Measurements from ENCODE around the gene LCK. TPM values are rescaled to one million over a fixed set of nuclear protein-coding genes. Genes with fewer than 3 reads are reported as not detected.

The LCK gene
- polyA plus RNA-seq, 4 donors, result 3.1 to 14.1 (median 4.0) TPM

DNA sequence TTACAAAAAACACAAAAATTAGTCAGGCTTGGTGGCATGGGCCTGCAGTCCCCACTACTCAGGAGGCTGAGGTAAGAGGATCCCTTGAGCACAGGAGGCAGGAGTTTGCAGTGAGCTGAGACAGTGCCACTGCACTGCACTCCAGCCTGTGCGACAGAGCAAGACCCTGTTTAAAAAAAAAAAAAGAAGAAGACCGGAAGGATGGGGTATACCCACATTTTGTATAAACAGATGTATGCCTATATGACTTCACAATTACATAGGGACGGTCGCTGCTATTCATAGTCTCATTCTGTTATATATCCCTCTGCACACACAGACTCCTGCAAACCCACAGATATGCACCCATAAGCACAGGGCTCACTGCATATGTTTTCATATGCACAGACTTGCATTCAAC is 12.7 kb downstream of the LCK start:
- WGBS, 3 donors, result 75 to 93% (median 84%) methylated on average over 4 of the region's 4 CpGs
- H3K27ac ChIP-seq (ENCODE audit: low read depth in 1 of 3, low read length in 2 of 3), result no peak overlapping the region
- H3K4me1 ChIP-seq (ENCODE audit: control insufficient read depth in 3 of 3, insufficient read depth in 2 of 3, low read depth in 1 of 3, low read length in 2 of 3), result no peaks in the 10 kb centered on the region
- H3K36me3 ChIP-seq (ENCODE audit: control insufficient read depth in 3 of 3, insufficient read depth in 2 of 3, low read depth in 1 of 3, low read length in 3 of 3), result no peaks in the 10 kb centered on the region
- H3K9me3 ChIP-seq (ENCODE audit: control insufficient read depth in 2 of 2, insufficient read depth in 1 of 2, low read depth in 1 of 2, low read length in 1 of 2), result no peaks in the 10 kb centered on the region
- DNase-seq, result no peak
- no peaks in the 10 kb centered on the region for H3K27me3 ChIP-seq (ENCODE audit: control insufficient read depth in 3 of 3, insufficient read depth in 3 of 3, low read length in 3 of 3)
- H3K4me3 ChIP-seq (ENCODE audit: low read depth in 1 of 3, low read length in 3 of 3), result no peak overlapping the region
- no peak for FAIRE-seq

GRCh38 chr1:32265846-32266245 is 14.8 kb downstream of the LCK start:
- H3K36me3 ChIP-seq (ENCODE audit: control insufficient read depth in 3 of 3, insufficient read depth in 2 of 3, low read depth in 1 of 3, low read length in 3 of 3), result no peaks in the 10 kb centered on the region
- H3K9me3 ChIP-seq (ENCODE audit: control insufficient read depth in 2 of 2, insufficient read depth in 1 of 2, low read depth in 1 of 2, low read length in 1 of 2), result no peaks in the 10 kb centered on the region
- H3K27me3 ChIP-seq (ENCODE audit: control insufficient read depth in 3 of 3, insufficient read depth in 3 of 3, low read length in 3 of 3), result no peaks in the 10 kb centered on the region
- H3K4me1 ChIP-seq (ENCODE audit: control insufficient read depth in 3 of 3, insufficient read depth in 2 of 3, low read depth in 1 of 3, low read length in 2 of 3), result no peaks in the 10 kb centered on the region
- WGBS, 3 donors, result 94 to 98% (median 95%) methylated on average over 9 of the region's 9 CpGs
- no peak overlapping the region for H3K27ac ChIP-seq (ENCODE audit: low read depth in 1 of 3, low read length in 2 of 3)
- DNase-seq (no peak), FAIRE-seq (no peak)
- no peak overlapping the region for H3K4me3 ChIP-seq (ENCODE audit: low read depth in 1 of 3, low read length in 3 of 3)

DNA sequence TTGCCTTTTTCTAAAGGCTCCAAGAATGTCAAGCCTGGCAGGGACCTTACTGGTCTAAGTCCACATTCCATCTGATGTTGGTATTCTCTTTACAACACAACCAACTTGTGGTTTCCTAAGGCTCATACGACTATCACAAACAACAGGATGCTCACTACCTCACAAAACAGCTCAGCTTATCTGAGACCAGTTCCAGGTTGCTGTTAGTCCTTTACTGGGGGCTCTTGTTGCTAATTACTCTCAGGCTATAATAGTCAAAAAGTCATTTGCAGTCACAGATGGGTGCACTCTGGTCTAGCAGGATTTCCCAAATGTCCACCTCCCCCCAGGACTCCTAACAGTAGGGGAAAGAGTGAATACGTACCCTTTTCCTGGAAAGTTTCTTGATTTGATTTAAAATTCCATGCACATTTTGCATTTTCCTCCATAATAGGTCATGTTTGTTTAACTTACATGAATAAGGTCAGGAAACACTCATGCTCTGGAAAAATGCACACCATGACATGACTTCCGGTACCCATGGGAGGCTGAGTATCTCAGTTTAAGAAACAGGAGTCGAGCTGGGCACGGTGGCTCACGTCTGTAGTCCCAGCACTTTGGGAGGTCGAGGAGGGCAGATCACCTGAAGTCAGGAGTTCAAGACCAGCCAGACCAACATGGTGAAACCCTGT is 16.0 kb downstream of the LCK start:
- Histone ChIP-seq H3K27ac (ENCODE audit: low read depth in 1 of 3, low read length in 2 of 3) (peak overlapping the region in 2 of 3 donors; percentile 53 to 61), H3K27me3 (ENCODE audit: control insufficient read depth in 3 of 3, insufficient read depth in 3 of 3, low read length in 3 of 3) (no peaks in the 10 kb centered on the region), H3K4me3 (ENCODE audit: low read depth in 1 of 3, low read length in 3 of 3) (no peak overlapping the region), H3K4me1 (ENCODE audit: control insufficient read depth in 3 of 3, insufficient read depth in 2 of 3, low read depth in 1 of 3, low read length in 2 of 3) (no peaks in the 10 kb centered on the region), H3K9me3 (ENCODE audit: control insufficient read depth in 2 of 2, insufficient read depth in 1 of 2, low read depth in 1 of 2, low read length in 1 of 2) (no peaks in the 10 kb centered on the region), H3K36me3 (ENCODE audit: control insufficient read depth in 3 of 3, insufficient read depth in 2 of 3, low read depth in 1 of 3, low read length in 3 of 3) (no peaks in the 10 kb centered on the region)
- WGBS, 3 donors, result 49 to 70% (median 66%) methylated on average over 7 of the region's 7 CpGs
- DNase-seq, result peak in 1 of 2 donors; percentile 42
- FAIRE-seq, result no peak

- Histone ChIP-seq H3K4me3 (ENCODE audit: low read depth in 1 of 3, low read length in 3 of 3) (no peak overlapping the region), H3K27me3 (ENCODE audit: control insufficient read depth in 3 of 3, insufficient read depth in 3 of 3, low read length in 3 of 3) (peaks cover 0 to 14% (median 0%) of the 10 kb centered on the region in 3 donors), H3K27ac (ENCODE audit: low read depth in 1 of 3, low read length in 2 of 3) (no peak overlapping the region), H3K4me1 (ENCODE audit: control insufficient read depth in 3 of 3, insufficient read depth in 2 of 3, low read depth in 1 of 3, low read length in 2 of 3) (no peaks in the 10 kb centered on the region), H3K9me3 (ENCODE audit: control insufficient read depth in 2 of 2, insufficient read depth in 1 of 2, low read depth in 1 of 2, low read length in 1 of 2) (no peaks in the 10 kb centered on the region), H3K36me3 (ENCODE audit: control insufficient read depth in 3 of 3, insufficient read depth in 2 of 3, low read depth in 1 of 3, low read length in 3 of 3) (no peaks in the 10 kb centered on the region)
- FAIRE-seq (no peak), DNase-seq (no peak)
These were observed 18.7 kb downstream of the LCK start for GRCh38 chr1:32269744-32270143.

DNA sequence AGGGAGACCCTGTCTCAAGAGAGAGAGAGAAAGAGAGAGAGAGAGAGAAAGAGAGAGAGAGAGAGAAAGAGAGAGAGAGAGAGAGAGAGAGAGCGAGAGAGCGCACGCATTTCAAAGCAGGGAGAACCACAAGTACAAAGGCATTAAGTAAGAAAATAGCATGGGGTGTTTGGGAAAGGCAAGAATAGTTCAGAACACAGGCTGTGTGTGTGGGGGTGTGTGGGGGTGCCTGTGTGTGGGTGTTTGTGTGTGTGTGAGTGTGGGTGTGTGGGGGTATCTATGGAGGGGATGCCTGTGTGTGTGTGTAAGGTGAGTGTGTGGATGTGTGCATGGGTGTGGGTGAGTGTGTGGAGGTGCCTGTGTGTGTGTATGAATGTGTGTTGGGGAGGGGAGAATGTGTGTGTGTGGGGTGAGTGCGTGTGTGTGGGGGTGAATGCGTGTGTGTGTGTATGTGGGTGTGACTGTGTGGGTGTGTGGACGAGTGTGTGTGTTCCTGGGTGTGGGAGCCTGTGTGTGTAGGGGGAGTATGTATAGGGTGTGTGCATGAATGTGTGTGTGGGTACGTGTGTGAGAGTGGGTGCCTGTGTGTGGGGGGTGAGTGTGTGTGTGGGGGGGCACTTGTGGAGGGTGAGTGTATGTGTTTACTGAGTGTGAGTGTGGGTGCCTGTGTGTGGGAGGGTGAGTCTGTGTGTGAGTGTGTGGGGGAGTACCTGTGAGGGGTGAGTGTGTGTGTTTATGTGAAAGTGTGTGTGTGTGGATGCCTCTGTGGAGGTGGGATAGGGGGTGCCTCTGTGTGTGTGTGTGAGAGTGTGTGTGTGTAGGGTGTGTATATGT is 21.7 kb downstream of the LCK start:
- FAIRE-seq (no peak), DNase-seq (no peak)
- Histone ChIP-seq H3K27me3 (ENCODE audit: control insufficient read depth in 3 of 3, insufficient read depth in 3 of 3, low read length in 3 of 3) (peaks cover 0 to 32% (median 0%) of the 10 kb centered on the region in 3 donors), H3K4me3 (ENCODE audit: low read depth in 1 of 3, low read length in 3 of 3) (no peak overlapping the region), H3K36me3 (ENCODE audit: control insufficient read depth in 3 of 3, insufficient read depth in 2 of 3, low read depth in 1 of 3, low read length in 3 of 3) (peaks cover 0 to 2% (median 0%) of the 10 kb centered on the region in 3 donors), H3K27ac (ENCODE audit: low read depth in 1 of 3, low read length in 2 of 3) (peak overlapping the region in 1 of 3 donors; percentile 4), H3K4me1 (ENCODE audit: control insufficient read depth in 3 of 3, insufficient read depth in 2 of 3, low read depth in 1 of 3, low read length in 2 of 3) (no peaks in the 10 kb centered on the region), H3K9me3 (ENCODE audit: control insufficient read depth in 2 of 2, insufficient read depth in 1 of 2, low read depth in 1 of 2, low read length in 1 of 2) (no peaks in the 10 kb centered on the region)
- 67 to 77% (median 69%) methylated on average over 7 of the region's 7 CpGs for WGBS, 3 donors

- Histone ChIP-seq H3K36me3 (ENCODE audit: control insufficient read depth in 3 of 3, insufficient read depth in 2 of 3, low read depth in 1 of 3, low read length in 3 of 3) (peaks cover 0 to 2% (median 0%) of the 10 kb centered on the region in 3 donors), H3K27me3 (ENCODE audit: control insufficient read depth in 3 of 3, insufficient read depth in 3 of 3, low read length in 3 of 3) (peaks cover 0 to 32% (median 0%) of the 10 kb centered on the region in 3 donors), H3K9me3 (ENCODE audit: control insufficient read depth in 2 of 2, insufficient read depth in 1 of 2, low read depth in 1 of 2, low read length in 1 of 2) (no peaks in the 10 kb centered on the region), H3K4me1 (ENCODE audit: control insufficient read depth in 3 of 3, insufficient read depth in 2 of 3, low read depth in 1 of 3, low read length in 2 of 3) (no peaks in the 10 kb centered on the region), H3K4me3 (ENCODE audit: low read depth in 1 of 3, low read length in 3 of 3) (no peak overlapping the region), H3K27ac (ENCODE audit: low read depth in 1 of 3, low read length in 2 of 3) (no peak overlapping the region)
- DNase-seq, result peak; percentile 34 to 64
- WGBS, 3 donors, result 26 to 29% (median 26%) methylated on average over 10 of the region's 10 CpGs
- no peak for FAIRE-seq
These were observed 22.5 kb downstream of the LCK start for GRCh38 chr1:32273391-32274208.

DNA sequence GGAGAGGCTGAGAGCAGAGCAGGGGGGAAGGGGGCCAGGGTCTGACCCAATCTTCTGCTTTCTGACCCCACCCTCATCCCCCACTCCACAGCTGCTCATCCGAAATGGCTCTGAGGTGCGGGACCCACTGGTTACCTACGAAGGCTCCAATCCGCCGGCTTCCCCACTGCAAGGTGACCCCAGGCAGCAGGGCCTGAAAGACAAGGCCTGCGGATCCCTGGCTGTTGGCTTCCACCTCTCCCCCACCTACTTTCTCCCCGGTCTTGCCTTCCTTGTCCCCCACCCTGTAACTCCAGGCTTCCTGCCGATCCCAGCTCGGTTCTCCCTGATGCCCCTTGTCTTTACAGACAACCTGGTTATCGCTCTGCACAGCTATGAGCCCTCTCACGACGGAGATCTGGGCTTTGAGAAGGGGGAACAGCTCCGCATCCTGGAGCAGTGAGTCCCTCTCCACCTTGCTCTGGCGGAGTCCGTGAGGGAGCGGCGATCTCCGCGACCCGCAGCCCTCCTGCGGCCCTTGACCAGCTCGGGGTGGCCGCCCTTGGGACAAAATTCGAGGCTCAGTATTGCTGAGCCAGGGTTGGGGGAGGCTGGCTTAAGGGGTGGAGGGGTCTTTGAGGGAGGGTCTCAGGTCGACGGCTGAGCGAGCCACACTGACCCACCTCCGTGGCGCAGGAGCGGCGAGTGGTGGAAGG is 23.7 kb downstream of the LCK start:
- 83 to 94% (median 94%) methylated on average over 30 to 31 of the region's 31 CpGs for WGBS, 3 donors
- FAIRE-seq (no peak), DNase-seq (no peak)
- Histone ChIP-seq H3K27ac (ENCODE audit: low read depth in 1 of 3, low read length in 2 of 3) (no peak overlapping the region), H3K9me3 (ENCODE audit: control insufficient read depth in 2 of 2, insufficient read depth in 1 of 2, low read depth in 1 of 2, low read length in 1 of 2) (peaks cover 0 to 4% of the 10 kb centered on the region in 2 donors), H3K27me3 (ENCODE audit: control insufficient read depth in 3 of 3, insufficient read depth in 3 of 3, low read length in 3 of 3) (peaks cover 0 to 32% (median 0%) of the 10 kb centered on the region in 3 donors), H3K4me1 (ENCODE audit: control insufficient read depth in 3 of 3, insufficient read depth in 2 of 3, low read depth in 1 of 3, low read length in 2 of 3) (no peaks in the 10 kb centered on the region), H3K36me3 (ENCODE audit: control insufficient read depth in 3 of 3, insufficient read depth in 2 of 3, low read depth in 1 of 3, low read length in 3 of 3) (peaks cover 0 to 2% (median 0%) of the 10 kb centered on the region in 3 donors), H3K4me3 (ENCODE audit: low read depth in 1 of 3, low read length in 3 of 3) (no peak overlapping the region)

- DNase-seq (peak; percentile 33 to 60), FAIRE-seq (no peak)
- H3K9me3 ChIP-seq (ENCODE audit: control insufficient read depth in 2 of 2, insufficient read depth in 1 of 2, low read depth in 1 of 2, low read length in 1 of 2), result peaks cover 0 to 5% of the 10 kb centered on the region in 2 donors
- peaks cover 0 to 32% (median 0%) of the 10 kb centered on the region in 3 donors for H3K27me3 ChIP-seq (ENCODE audit: control insufficient read depth in 3 of 3, insufficient read depth in 3 of 3, low read length in 3 of 3)
- WGBS, 3 donors, result 4 to 38% (median 26%) methylated on average over 22 to 41 of the region's 41 CpGs
- H3K4me3 ChIP-seq (ENCODE audit: low read depth in 1 of 3, low read length in 3 of 3), result no peak overlapping the region
- H3K36me3 ChIP-seq (ENCODE audit: control insufficient read depth in 3 of 3, insufficient read depth in 2 of 3, low read depth in 1 of 3, low read length in 3 of 3), result peaks cover 0 to 2% (median 0%) of the 10 kb centered on the region in 3 donors
- no peak overlapping the region for H3K27ac ChIP-seq (ENCODE audit: low read depth in 1 of 3, low read length in 2 of 3)
- H3K4me1 ChIP-seq (ENCODE audit: control insufficient read depth in 3 of 3, insufficient read depth in 2 of 3, low read depth in 1 of 3, low read length in 2 of 3), result no peaks in the 10 kb centered on the region
These were observed 24.4 kb downstream of the LCK start for GRCh38 chr1:32275424-32275823.

All from small intestine (tissue), 7 donors.